ENCODE data around the gene CHGA. TPM values are rescaled to one million over a fixed set of nuclear protein-coding genes. Genes with fewer than 3 reads are reported as not detected.

CHGA gene
- total RNA-seq, 1 donor from 2014 or later: not detected

- DNase-seq: no peak
- TF ChIP-seq CTCF (IDR thresholded peaks at IDR 0.05): no peak
- peaks cover 16% of the 10 kb centered on the region for H3K27me3 ChIP-seq
- no peak for ATAC-seq
- H3K27ac ChIP-seq: no peak overlapping the region
- no peaks in the 10 kb centered on the region for H3K4me1 ChIP-seq
- intact Hi-C loops (cut with DNase I): no loop called here
- no peaks in the 10 kb centered on the region for H3K9me3 ChIP-seq
- H3K4me3 ChIP-seq: no peak overlapping the region
- no peaks in the 10 kb centered on the region for H3K36me3 ChIP-seq
These were observed 24.3 kb upstream of the CHGA start for GRCh38 chr14:92898566-92899131.

GRCh38 chr14:92900660-92901059, 22.3 kb upstream of the CHGA start:
- Histone ChIP-seq H3K9me3 (no peaks in the 10 kb centered on the region), H3K27me3 (peaks cover 16% of the 10 kb centered on the region), H3K36me3 (no peaks in the 10 kb centered on the region), H3K27ac (no peak overlapping the region), H3K4me3 (no peak overlapping the region), H3K4me1 (no peaks in the 10 kb centered on the region)
- no peak for TF ChIP-seq CTCF (IDR thresholded peaks at IDR 0.05)
- ATAC-seq: no peak
- intact Hi-C loops (cut with DNase I): no loop called here
- DNase-seq: no peak

GRCh38 chr14:92902191-92902590, 20.8 kb upstream of the CHGA start:
- peaks cover 16% of the 10 kb centered on the region for H3K27me3 ChIP-seq
- no peaks in the 10 kb centered on the region for H3K36me3 ChIP-seq
- no peak for ATAC-seq
- no peak for DNase-seq
- no peak overlapping the region for H3K4me3 ChIP-seq
- H3K27ac ChIP-seq: no peak overlapping the region
- H3K4me1 ChIP-seq: no peaks in the 10 kb centered on the region
- intact Hi-C loops (cut with DNase I): no loop called here
- no peak for TF ChIP-seq CTCF (IDR thresholded peaks at IDR 0.05)
- H3K9me3 ChIP-seq: no peaks in the 10 kb centered on the region

- TF ChIP-seq CTCF (IDR thresholded peaks at IDR 0.05): no peak
- Histone ChIP-seq H3K27me3 (peaks cover 16% of the 10 kb centered on the region), H3K9me3 (no peaks in the 10 kb centered on the region), H3K27ac (no peak overlapping the region), H3K4me3 (no peak overlapping the region), H3K36me3 (no peaks in the 10 kb centered on the region), H3K4me1 (no peaks in the 10 kb centered on the region)
- intact Hi-C loops (cut with DNase I): no loop called here
- ATAC-seq (no peak), DNase-seq (no peak)
These were observed 20.2 kb upstream of the CHGA start for GRCh38 chr14:92902726-92903125.

- ATAC-seq: no peak
- no peaks in the 10 kb centered on the region for H3K9me3 ChIP-seq
- intact Hi-C loops (cut with DNase I): no loop called here
- H3K27ac ChIP-seq: no peak overlapping the region
- TF ChIP-seq CTCF (IDR thresholded peaks at IDR 0.05): no peak
- no peak for DNase-seq
- peaks cover 16% of the 10 kb centered on the region for H3K27me3 ChIP-seq
- no peaks in the 10 kb centered on the region for H3K4me1 ChIP-seq
- H3K4me3 ChIP-seq: no peak overlapping the region
- H3K36me3 ChIP-seq: no peaks in the 10 kb centered on the region
These were observed 19.6 kb upstream of the CHGA start for GRCh38 chr14:92903359-92903758.

- Histone ChIP-seq H3K27me3 (peaks cover 16% of the 10 kb centered on the region), H3K9me3 (no peaks in the 10 kb centered on the region), H3K27ac (no peak overlapping the region), H3K36me3 (no peaks in the 10 kb centered on the region), H3K4me1 (no peaks in the 10 kb centered on the region), H3K4me3 (no peak overlapping the region)
- ATAC-seq (no peak), DNase-seq (no peak)
- no peak for TF ChIP-seq CTCF (IDR thresholded peaks at IDR 0.05)
- intact Hi-C loops (cut with DNase I): no loop called here
These were observed 17.3 kb upstream of the CHGA start for GRCh38 chr14:92905667-92906066.
